Ammon's horn (tissue), 1 donor: ENCODE data around the gene PTPRN2.
"Not testable (repeated sequence)": the region's sequence is repeated elsewhere in the genome, so short reads cannot be mapped to it uniquely, and the experiment has no call there.

Experiments
- DNase-seq: peaks from one replicate; pipeline ENCODE4 v3.0.0-alpha.2; 2016; ENCODE audit warnings: low spot score

PTPRN2 gene

DNA sequence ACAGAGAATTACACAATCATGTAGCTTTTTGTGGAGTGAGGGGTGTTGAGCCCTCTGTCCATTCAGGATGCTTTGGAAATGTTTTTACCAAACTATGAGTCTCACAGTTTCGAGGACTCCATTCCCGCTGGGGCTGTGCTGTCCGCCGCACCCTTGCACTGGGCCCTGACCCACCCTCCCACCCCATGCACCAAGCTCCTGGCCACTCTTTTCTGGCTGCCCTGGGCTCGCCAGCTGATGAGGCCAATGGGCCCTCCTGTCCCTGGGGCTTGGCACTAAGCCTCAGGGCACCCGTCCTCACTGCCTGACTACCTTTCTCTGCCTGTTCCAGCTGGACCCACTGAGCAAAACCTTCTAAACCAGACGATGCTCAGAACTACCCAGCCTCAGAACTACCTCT lies 332.1 kb downstream of the PTPRN2 start:
- no peak for DNase-seq

DNA sequence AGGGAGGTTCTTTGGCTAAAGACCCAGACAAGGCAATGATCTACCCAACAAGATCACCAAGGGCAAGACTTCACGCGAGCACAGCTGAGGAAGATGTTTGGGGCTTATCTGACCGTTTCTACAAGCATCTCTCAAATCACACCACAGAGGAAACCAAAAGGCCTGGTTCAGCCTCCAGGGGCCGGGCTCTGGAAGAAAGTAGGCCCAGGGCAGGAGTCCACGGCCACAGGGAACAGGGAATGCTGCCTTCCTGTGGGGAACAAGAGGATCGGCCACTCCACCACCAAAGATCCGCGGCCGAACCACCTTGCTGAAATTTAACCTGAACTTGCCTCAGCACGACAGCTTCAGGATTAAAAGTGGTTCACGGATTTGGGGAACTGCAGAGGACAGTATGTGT lies 332.5 kb downstream of the PTPRN2 start:
- DNase-seq: no peak

DNA sequence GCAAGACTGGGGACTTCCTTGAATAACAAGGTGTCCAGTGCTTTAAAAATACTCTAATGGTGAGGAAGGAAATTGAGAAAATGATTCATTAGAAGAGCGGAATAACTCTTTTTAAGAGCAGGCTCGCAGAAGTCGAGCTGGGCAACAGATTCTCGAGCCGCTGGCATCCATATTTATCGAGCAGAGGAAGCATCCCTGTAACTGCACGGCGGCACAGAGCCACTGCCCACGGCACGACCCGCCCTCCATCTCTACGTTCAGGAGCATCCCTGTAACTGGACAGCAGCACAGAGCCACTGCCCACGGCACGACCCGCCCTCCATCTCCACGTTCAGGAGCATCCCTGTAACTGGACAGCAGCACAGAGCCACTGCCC lies 334.0 kb downstream of the PTPRN2 start:
- not testable (repeated sequence) for DNase-seq

DNA sequence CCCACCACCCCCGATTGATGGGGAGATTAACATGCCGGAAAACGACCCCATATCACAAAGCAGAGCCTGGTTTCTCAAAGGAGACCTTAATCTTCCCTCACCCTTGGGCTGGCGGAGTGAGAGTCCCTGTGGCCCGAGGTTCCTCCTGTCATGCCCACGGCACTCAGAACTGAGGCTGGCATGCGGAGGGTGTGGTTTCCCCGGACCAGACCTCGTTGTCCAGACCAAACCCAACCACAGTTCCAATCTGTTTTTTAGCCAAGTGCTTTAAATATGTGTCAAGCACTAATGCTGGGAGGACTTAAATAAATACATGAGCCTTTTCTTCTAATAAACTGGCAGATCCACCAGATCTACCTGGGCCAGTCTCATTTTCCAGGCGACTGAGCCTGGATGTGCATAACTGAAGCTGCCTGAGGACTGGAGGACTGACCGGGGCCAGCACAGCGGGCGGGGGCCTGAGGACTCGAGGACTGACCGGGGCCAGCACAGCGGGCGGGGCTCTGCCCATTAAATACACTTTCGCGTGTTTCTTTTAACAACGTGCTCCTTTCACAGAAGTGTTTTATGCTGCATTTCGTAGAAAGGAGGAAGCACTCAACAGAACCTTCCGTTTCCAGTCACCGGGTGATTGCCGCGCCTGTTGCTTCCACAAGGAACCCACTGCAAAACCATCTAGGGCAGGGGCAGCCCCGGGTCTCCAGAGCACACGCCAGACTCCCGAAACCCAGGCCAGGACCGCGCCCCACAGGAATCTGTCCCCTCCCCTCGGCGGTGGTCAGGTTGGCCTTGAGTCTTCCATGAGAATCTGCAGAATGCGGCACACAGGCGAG lies 334.6 kb downstream of the PTPRN2 start:
- DNase-seq: no peak

DNA sequence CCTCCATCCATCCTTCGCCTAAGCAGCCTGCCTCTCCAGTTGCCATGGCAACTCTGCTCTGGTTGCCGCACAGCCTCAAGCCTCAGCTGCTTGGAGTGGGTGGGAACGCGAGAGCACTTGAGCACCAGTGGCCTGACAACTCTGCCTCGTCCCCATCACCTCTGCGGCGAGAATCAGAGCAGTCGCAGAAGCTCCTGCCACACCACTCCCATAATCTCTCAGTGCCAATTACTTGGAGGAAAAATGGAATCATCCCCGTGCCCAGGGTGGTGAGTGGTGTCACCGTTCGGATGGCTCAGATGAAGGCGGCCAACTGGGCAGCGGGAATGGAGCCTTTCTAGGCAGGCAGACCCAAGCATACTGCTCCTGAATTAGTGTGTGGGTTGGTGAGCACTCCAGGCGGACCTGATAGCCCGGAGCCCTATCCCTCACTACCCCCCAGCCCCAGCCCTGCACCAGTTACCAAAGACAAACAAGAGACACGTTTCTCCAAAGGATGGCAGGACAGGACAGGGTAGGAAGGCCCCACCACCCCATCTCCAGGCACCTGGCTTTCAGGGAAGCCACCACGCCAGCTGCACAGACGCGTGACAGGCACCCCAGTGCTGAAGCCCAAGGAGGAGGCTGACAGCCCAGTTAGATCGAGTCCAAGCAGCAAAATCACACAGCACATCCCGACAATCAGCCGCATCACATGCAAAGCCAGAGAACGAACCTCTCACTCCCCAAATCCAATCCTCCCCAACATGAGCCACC lies 335.4 kb downstream of the PTPRN2 start:
- DNase-seq: peak; percentile 81

DNA sequence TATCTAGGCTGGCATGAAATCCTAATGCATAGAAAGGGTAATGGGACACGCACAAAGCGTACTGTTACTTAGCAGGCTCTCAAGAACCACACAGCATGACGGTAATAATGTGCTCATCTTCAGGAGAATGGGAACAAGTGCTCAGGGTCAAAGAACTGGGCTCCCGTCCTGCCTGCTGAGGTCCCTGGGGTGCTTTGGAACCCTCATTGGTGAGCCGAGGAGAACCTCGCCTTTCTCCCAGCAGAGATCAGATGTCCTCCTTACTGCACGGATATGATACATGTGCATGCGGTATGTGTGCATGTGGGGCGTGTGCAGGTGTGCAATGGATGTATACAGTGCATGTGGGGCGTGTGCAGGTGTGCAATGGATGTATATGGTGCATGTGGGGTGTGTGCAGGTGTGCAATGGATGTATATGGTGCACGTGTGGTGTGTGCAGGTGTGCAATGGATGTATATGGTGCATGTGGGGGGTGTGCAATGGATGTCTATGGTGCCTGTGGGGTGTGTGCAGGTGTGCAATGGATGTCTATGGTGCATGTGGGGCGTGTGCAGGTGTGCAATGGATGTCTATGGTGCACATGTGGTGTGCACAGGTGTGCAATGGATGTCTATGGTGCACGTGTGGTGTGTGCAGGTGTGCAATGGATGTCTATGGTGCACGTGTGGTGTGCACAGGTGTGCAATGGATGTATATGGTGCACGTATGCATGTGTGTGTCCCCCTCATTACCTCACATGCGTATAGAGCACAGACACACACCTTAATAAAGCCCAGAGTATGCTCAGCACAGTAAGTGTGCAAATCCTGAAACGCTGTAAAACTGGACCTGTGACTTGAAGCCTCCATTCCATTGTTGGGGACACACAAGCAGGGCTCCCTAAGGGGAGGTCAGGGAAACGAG lies 336.3 kb downstream of the PTPRN2 start:
- DNase-seq: no peak

DNA sequence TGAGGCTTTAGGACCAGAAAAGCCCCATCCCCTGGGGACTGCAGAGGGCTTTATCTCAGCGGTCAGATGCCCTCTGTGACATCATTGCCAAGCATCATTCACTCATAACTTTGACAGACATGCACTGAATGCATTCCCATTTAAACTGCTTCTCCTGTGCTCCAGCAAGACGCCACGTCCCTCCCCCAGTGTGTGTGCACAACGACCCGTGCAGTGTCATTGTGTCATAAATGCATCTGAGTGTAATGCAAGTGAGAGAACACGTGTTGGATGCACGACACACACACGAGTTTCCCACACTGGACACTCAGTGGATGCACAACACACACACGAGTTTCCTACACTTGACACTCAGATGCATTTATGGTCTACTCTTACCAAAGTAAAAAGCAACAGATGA lies 337.9 kb downstream of the PTPRN2 start:
- DNase-seq: no peak

DNA sequence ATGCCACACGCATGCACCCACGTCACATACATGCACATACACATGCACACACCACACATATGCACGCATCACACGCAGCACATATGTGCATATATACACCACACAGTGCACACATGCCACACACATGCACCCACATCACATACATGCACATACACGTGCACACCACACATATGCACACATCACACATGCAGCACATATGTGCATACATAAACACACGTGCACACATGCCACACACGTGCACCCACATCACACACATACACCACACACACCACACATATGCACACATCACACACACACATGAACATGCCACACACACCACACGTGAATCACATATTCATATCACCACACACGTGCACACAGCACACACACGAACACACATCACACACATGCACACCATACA lies 338.8 kb downstream of the PTPRN2 start:
- DNase-seq: no peak

DNA sequence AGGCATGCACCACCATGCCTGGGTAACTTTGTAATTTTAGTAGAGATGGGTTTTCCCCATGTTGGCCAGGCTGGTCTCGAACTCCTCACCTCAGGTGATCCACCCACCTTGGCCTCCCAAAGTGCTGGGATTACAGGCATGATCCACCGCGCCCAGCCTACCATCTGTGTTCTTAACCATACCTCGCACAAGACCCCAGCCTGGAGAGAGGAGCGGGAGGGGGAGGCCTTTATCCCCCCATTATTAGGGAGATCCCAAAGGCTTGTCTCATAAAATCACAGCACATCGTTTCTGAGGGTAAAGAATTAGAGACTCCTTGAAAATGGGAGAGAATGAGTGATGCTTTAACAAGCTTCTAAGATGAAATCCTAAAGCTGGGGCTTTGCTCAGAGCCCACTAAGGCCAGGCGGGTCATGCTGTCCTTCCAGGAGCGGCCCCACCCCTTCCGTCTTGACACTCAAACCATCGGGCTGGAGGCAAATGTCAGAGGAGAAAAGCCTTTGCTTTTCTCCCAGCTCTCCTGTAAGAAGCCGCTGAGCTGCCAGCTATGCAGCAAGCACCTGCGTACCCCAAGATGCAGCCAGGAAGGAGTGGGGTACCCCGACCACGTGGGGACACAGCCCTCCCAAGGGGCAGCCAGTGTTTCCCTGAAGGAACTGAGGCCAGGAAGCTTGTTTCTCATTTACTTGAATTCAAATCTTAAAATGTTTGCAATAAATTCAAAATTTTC lies 339.7 kb downstream of the PTPRN2 start:
- no peak for DNase-seq

DNA sequence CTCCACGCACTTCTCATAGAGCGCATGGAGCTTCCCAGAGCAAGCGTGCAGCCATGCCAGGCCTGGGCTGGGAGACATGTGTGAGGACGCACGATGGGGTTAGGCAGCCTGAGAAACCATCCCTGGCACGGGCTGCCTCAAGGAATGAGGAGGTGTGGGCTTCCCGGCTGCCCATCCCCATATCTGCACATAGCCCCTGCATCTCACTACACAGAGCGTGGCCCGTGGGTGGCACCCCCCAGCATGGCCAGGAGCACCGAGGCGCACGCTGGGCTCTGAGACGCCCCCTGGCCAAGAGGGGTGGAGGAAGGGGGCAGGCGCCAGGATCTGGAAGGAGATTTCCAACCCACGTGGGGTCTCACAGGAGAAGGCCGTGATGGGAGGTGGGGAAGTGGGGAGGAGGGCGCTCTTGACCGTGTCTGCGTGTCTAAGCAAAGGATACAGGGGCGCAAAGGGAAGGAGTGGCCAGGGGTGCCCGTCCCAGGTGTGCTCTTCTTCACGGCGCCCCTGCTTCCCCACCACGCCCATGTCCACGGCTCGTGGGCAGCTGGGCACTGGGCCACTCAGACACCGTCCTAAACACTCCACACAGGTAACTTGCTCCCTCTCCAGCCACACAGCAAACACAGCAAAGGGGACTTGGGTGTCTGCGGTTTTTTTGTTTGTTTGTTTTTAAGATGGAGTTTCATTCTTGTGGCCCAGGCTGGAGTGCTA lies 340.5 kb downstream of the PTPRN2 start:
- DNase-seq: no peak

DNA sequence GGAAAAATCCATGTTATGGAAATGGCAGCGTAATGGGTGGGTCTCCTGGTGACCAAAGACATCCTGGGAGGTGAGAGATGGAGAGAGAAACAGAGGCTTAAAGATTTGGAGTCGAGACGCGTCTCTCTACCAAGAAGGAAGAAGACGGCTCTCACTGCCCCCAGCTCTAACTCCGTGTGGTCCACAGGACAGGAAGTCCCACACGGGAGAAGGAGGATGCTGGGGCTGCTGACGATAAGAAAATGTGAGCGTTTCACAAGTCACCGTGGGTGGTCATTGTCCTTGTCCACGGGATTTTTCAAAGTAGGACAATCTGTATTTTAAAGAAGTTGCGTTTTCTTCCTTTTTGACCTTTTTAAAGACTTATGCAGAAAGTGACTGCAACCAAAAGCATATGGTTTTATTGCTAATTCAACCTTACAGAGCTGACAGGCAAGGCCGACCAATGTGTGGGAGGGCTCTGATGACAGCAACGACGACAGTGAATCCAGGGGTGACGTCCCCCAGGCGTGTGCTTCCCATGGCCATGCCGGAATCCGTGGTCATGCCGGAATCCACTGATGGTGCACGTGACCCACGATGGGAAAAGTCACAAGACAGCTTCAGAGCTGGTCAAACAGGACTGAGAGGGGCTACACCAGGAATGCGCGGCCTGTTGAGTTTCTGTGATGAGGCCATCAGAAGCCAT lies 341.2 kb downstream of the PTPRN2 start:
- DNase-seq: no peak

DNA sequence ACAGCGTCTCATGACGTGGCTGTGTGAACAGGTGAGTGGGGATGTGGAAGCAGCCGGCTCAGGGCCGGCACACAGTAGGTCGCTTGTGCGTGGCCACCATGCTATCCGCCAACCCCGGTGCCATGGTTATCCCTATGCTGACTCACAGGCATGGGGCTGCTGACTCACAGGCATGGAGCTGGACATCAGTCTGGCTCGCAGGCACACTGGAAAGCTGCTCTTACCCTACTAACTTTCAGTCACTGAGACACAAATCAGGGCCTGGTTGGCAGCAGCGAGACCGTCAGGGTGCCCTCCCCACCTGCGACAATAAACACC lies 341.9 kb downstream of the PTPRN2 start:
- DNase-seq: no peak

DNA sequence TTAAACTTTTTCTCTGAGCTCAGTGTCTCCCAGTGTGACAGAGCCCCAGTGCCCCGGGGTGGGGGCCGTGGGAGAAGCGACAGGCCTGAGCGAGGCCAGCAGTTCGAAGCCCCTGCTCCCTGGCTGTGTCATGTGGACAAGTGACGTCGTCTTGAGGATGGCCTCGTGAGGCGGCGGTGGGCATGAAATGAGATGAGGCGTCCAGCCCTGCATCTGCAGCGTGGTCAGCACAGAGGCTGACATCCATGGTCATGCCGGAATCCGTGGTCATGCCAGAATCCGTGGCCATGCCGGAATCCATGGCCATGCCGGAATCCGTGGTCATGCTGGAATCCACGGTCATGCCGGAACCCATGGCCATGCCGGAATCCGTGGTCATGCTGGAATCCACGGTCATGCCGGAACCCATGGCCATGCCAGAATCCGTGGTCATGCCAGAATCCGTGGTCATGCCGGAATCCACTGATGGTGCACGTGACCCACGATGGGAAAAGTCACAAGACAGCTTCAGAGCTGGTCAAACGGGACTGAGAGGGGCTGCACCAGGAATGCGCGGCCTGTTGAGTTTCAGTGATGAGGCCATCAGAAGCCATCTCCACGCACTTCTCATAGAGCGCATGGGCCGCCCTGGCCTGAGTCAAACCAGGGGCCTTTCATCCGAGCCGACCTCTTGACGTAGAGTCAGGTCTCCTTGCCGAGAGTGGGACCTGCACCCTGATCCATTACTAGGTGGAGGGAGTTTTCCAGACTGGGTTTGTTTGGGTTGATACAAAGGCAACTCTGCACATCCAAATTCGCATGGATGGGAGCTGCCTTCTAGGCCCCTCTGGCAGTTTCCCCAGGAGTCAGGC lies 342.5 kb downstream of the PTPRN2 start:
- no peak for DNase-seq

DNA sequence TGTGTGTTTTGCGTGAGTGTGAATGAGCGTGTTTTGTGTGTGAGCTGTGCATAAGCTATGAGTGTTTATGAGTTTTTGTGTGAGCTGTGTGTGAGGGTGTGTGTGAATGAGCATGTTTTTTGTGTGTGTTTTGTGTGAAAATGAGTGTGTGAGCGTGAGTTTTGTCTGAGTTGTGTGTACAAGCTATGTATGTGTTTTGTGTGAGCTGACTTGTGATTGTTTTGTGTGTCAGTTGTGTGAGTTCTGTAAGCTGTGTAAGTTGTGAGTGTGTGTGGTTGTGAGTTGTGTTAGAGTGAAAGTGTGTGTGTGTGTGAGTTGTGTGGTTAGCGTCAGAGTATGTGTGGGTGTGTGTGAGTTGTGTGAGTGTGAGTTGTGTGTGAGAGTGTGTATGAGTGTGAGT lies 343.2 kb downstream of the PTPRN2 start:
- no peak for DNase-seq

DNA sequence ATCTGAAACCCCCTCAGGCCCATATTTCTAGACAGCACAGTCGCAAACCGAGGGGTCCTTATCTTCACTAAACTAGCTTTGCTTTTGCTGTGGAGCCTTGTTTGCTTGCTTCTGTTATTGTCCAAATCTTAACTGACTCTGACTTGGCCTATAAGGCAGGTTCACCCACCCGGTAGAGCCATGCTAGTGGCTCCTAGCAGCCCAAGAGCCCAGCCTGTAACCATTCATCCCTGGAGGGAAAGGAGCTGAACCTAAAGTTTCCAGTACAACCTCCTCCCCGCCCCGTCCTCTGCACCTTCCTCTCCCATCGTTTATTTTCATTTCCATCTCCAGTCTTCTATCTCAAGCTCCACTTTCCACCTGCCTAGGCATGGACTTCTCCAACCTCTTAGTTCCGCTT lies 345.7 kb downstream of the PTPRN2 start:
- DNase-seq: no peak

DNA sequence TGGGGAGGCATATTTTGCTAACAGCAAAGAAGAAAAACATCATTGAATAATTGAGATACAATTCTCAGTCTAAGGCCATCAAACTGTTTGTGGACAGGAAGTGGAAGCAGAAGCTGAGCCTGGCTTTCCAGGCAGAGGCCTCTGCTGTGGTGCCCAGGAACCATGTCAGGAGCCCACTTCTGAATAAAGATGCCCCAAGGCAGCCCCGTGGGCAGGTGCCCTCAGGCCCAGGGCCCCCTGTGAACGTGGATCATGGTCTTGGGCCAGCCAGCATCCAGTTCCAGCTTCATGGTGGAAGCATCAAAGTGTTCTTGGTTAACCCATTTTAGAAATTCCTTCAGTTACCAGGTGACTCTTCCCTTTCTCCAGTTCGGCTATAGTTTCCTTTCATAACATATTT lies 346.8 kb downstream of the PTPRN2 start:
- DNase-seq: no peak

DNA sequence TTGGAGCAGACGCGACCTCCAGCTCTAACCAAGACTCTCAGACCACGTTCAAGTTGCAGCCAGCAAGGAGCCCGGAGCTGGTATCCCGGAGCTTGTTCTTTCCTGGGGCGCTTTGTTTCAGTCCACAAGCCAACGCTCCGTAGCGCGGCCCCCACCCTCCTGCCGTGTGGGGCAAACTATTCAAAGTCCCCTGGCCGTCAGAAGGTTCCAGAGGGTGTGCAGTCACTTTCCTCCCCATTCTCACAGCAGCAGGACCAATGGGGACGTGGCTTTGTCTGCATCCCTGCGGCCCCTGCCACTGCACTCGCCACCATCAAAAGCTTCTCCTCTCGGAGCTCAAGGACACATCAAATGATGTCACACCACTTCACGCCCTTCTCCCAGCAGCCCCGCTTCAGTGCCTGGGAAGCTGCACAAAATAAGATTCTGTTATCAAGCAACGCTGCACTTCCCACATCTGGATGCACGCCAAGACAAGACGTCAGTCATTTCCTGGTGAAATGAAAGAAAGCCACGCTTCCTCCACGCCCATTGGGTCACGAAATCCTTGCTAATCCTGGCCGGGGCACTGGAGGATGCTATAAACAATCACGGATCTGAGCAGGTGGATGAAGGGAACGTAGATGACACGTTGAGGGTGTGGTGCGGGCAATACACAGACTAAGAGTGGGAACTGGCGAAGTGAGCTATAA lies 348.2 kb downstream of the PTPRN2 start:
- DNase-seq: peak; percentile 29

DNA sequence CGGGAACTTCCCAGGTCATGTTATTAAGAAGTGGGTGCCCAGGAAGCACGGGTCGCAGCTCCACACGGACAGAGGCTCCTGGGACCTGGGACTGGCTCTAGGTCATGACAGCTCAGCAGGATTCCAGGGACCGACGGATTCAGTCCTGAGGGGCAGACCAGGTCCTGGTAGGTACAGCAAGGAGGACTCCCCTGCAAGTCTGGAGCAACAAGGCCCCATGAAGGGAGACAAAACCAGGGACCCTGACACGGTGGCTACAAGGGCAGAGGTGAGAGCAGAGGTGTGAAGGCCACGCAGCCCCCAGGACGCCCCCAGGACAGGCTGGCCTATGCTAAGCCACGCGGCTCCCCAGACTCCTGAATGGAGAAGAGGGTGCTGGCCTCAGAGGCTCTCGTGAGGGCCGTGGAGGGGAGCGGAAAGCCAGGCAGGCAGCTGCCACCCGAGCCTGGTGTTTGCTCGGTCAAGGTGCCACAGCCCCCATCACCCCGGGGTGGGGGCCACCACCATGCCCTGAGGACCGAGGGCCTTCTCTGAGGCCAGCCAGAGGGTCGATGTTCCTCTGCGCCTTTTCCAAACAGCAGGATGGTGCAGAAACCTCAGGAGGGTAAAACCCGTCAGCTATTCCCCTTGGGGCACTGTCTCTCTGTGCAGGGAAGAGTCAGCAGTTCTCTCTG lies 348.9 kb downstream of the PTPRN2 start:
- no peak for DNase-seq
